ENCODE data around the gene JAKMIP2. TPM values are rescaled to one million over a fixed set of nuclear protein-coding genes. Genes with fewer than 3 reads are reported as not detected.

JAKMIP2 gene
- total and polyA plus RNA-seq, 2 donors (not counting 3 experiments of a cell fraction or from before 2014, with no cell fraction given) = not detected

GRCh38 chr5:147564124-147564486 lies 218.4 kb downstream of the JAKMIP2 start:
- Histone ChIP-seq H3K36me3 (ENCODE audit: control insufficient read depth in 2 of 2, extremely low read depth in 1 of 2, insufficient read depth in 2 of 2, low read length in 2 of 2) (no peaks in the 10 kb centered on the region), H3K4me1 (ENCODE audit: control insufficient read depth, extremely low read depth, insufficient read depth, low read length) (peaks cover 2% of the 10 kb centered on the region), H3K27ac (ENCODE audit: insufficient read depth, low read depth, low read length) (no peak overlapping the region), H3K79me2 (ENCODE audit: control insufficient read depth, insufficient read depth, low read length) (no peaks in the 10 kb centered on the region), H3K4me3 (replicated peaks in 1 of 3; ENCODE audit: insufficient read depth in 1 of 3, low read depth in 1 of 3, low read length in 3 of 3) (no peak overlapping the region), H3K27me3 (ENCODE audit: control insufficient read depth in 2 of 2, insufficient read depth in 2 of 2, low read length in 2 of 2) (peaks cover 0 to 1% of the 10 kb centered on the region in 2 experiments), H3K9me3 (replicated peaks; ENCODE audit: control insufficient read depth, insufficient read depth, low read length) (no peaks in the 10 kb centered on the region), H3K9ac (replicated peaks; ENCODE audit: extremely low read depth, insufficient read depth, low read length) (no peak overlapping the region), H3K9me1 (replicated peaks; ENCODE audit: control insufficient read depth, extremely low read depth, insufficient read depth, low read length) (no peaks in the 10 kb centered on the region), H3K4me2 (ENCODE audit: insufficient read depth, low read length) (no peak overlapping the region), H2AFZ (ENCODE audit: low read depth, low read length) (no peak overlapping the region), H4K20me1 (replicated peaks; ENCODE audit: control insufficient read depth, extremely low read depth, insufficient read depth, low read length) (no peaks in the 10 kb centered on the region)
- CTCF ChIA-PET = interaction anchor here (1.1 to 5.2 kb wide), 3 partner anchors 14 to 110 kb away, joined by 4 to 43 read pairs (median 9); no protein-coding TSS in a partner anchor
- no TSS peak for BruUV-seq (replicated peaks)
- no peak for FAIRE-seq
- intact Hi-C loops (cut with micrococcal nuclease) = no loop called here
- dilution Hi-C loops (cut with MboI; ENCODE audit: extremely low pct_ligation_motif_present, low sequenced_read_pairs) = no loop called here
- no peak for DNase-seq (ENCODE audit: low read depth, low spot score)
- no peak for TF ChIP-seq CTCF (IDR thresholded peaks at IDR 0.05; ENCODE audit: extremely low read depth in 1 of 2, insufficient read depth in 1 of 2, low read depth in 1 of 2, low read length in 2 of 2)
- no peak for TF ChIP-seq MYC (IDR thresholded peaks at IDR 0.05; ENCODE audit: low read depth, low read length)
- no peak for TF ChIP-seq FOS (IDR thresholded peaks at IDR 0.05; ENCODE audit: borderline replicate concordance, insufficient read depth, low read length)
- TF ChIP-seq POLR2AphosphoS5 (IDR thresholded peaks at IDR 0.05; ENCODE audit: insufficient read depth, low read depth, low read length) = no peak
- TF ChIP-seq GATA2 (IDR thresholded peaks at IDR 0.05; ENCODE audit: insufficient read depth, insufficient read length, low read depth, low read length) = no peak
- TF ChIP-seq JUN (IDR thresholded peaks at IDR 0.05; ENCODE audit: borderline replicate concordance, insufficient read depth, insufficient read length, low read depth) = no peak
- POLR2A ChIA-PET = no interaction called here
